H1 (cell line): Measurements from ENCODE around the gene ARCN1. TPM values are rescaled to one million over a fixed set of nuclear protein-coding genes. Genes with fewer than 3 reads are reported as not detected.

Source experiments
- CTCF ChIA-PET: fragments of 300-600 bp; sonication (Branson Sonifier 250); formaldehyde crosslinking; loops from one replicate; lab custom pipeline; 2021; ENCODE audit not compliant: partially characterized antibody; lab: Charles Lee
- POLR2A ChIA-PET: fragments of 300-600 bp; sonication (Branson Sonifier 250); formaldehyde crosslinking; loops from one replicate; lab custom pipeline; 2021; ENCODE audit warnings: inconsistent platforms; ENCODE audit not compliant: partially characterized antibody; lab: Charles Lee
- DNase-seq, 2 experiments: peaks; one replicate each; pipeline versions ENCODE4 v3.0.0 to v3.0.0-alpha.2; 2010 to 2022; ENCODE audit warnings: low spot score in 2 of 2, low read depth in 1 of 2, mixed read lengths in 1 of 2
- FAIRE-seq: peaks from 2 replicates; lab custom pipeline; 2011; peaks lifted over from hg19 to GRCh38; lab: Jason Lieb, UNC
- H2AFZ ChIP-seq: 2 replicates; pipeline ENCODE4 v1.8.1; 2012; ENCODE audit warnings: low read length, inconsistent platforms
- H2AK5ac ChIP-seq: 2 replicates; pipeline ENCODE4 v1.6.1; 2013; ENCODE audit warnings: low read depth, low read length
- H2BK120ac ChIP-seq: replicated peaks from 2 replicates; pipeline ENCODE3; 2013; ENCODE audit warnings: low read depth, low read length, inconsistent platforms
- H2BK12ac ChIP-seq: 2 replicates; pipeline ENCODE4 v1.6.1; 2013; ENCODE audit warnings: low read depth, low read length
- H2BK15ac ChIP-seq: 2 replicates; pipeline ENCODE4 v1.6.1; 2013; ENCODE audit warnings: low read length
- H2BK20ac ChIP-seq: 2 replicates; pipeline ENCODE4 v1.6.1; 2013; ENCODE audit warnings: low read length
- H2BK5ac ChIP-seq: 2 replicates; pipeline ENCODE4 v1.6.1; 2013; ENCODE audit warnings: low read depth, low read length
- H3K14ac ChIP-seq: 2 replicates; pipeline ENCODE4 v1.6.1; 2013; ENCODE audit warnings: inconsistent platforms; ENCODE audit not compliant: insufficient read length
- H3K18ac ChIP-seq: 2 replicates; pipeline ENCODE4 v1.6.1; 2013; ENCODE audit warnings: low read length; ENCODE audit errors: extremely low read depth
- H3K23ac ChIP-seq: 2 replicates; pipeline ENCODE4 v1.6.1; 2013; ENCODE audit warnings: inconsistent platforms; ENCODE audit not compliant: insufficient read length
- H3K23me2 ChIP-seq: 2 replicates; pipeline ENCODE4 v1.6.1; 2013; ENCODE audit warnings: low read depth, low read length
- H3K27ac ChIP-seq: 2 replicates; pipeline ENCODE4 v1.6.1; 2011; ENCODE audit warnings: low read depth, low read length, inconsistent platforms
- H3K27me3 ChIP-seq, 4 experiments: replicated peaks in 1 of 4; 1 replicate in 1 of 4; 2 replicates in 3 of 4; pipeline versions ENCODE4 v1.6.1 to v1.8.1; 2011 to 2013; ENCODE audit warnings: low read length in 3 of 4, mild to moderate bottlenecking in 3 of 4, inconsistent platforms in 2 of 4, mixed read lengths in 2 of 4, moderate library complexity in 1 of 4; ENCODE audit not compliant: control insufficient read depth in 3 of 4, insufficient read depth in 3 of 4; ENCODE audit errors: extremely low read depth in 1 of 4
- H3K36me3 ChIP-seq, 4 experiments: 2 replicates each; pipeline versions ENCODE4 v1.6.1 to v1.8.1; 2011 to 2013; ENCODE audit warnings: mild to moderate bottlenecking in 4 of 4, low read length in 3 of 4, moderate library complexity in 2 of 4, control low read depth in 1 of 4, inconsistent platforms in 1 of 4; ENCODE audit not compliant: insufficient read depth in 4 of 4, control insufficient read depth in 2 of 4
- H3K4ac ChIP-seq: replicated peaks from 2 replicates; pipeline ENCODE3; 2013; ENCODE audit warnings: low read length, low read depth, mixed read lengths, inconsistent platforms; ENCODE audit not compliant: insufficient read length
- H3K4me1 ChIP-seq, 4 experiments: replicated peaks in 1 of 4; 1 replicate in 1 of 4; 2 replicates in 3 of 4; pipeline versions ENCODE4 v1.6.1 to v1.8.1; 2011 to 2013; ENCODE audit warnings: low read length in 3 of 4, inconsistent platforms in 2 of 4, mixed read lengths in 1 of 4; ENCODE audit not compliant: insufficient read depth in 4 of 4, control insufficient read depth in 3 of 4
- H3K4me2 ChIP-seq, 2 experiments: 2 replicates each; pipeline versions ENCODE4 v1.6.1 to v1.8.1; 2011 to 2013; ENCODE audit warnings: low read depth in 2 of 2, low read length in 2 of 2, control low read depth in 1 of 2, inconsistent platforms in 1 of 2, mild to moderate bottlenecking in 1 of 2; ENCODE audit not compliant: insufficient read depth in 1 of 2
- H3K4me3 ChIP-seq, 4 experiments: fragments of 200-600, 300-600 bp in 1 of 4; sonication (generic), shearing (Covaris generic), sonication (Bioruptor Twin) in 1 of 4; 2 replicates each; pipeline versions ENCODE4 v1.5.1 to v1.8.1; 2011 to 2016; ENCODE audit warnings: low read length in 4 of 4, low read depth in 3 of 4, control low read depth in 2 of 4, inconsistent platforms in 2 of 4, mild to moderate bottlenecking in 2 of 4, mixed read lengths in 1 of 4, moderate library complexity in 1 of 4; ENCODE audit not compliant: insufficient read depth in 2 of 4; ENCODE audit errors: extremely low read depth in 1 of 4
- H3K56ac ChIP-seq: replicated peaks from 2 replicates; pipeline ENCODE3; 2013; ENCODE audit warnings: low read depth, mild to moderate bottlenecking, mixed read lengths, low read length, inconsistent platforms; ENCODE audit not compliant: insufficient read length
- H3K79me1 ChIP-seq: 2 replicates; pipeline ENCODE4 v1.6.1; 2013; ENCODE audit warnings: low read depth, low read length, control low read depth
- H3K79me2 ChIP-seq, 2 experiments: 2 replicates each; pipeline versions ENCODE4 v1.6.1 to v1.8.1; 2012 to 2013; ENCODE audit warnings: low read length in 2 of 2, mild to moderate bottlenecking in 2 of 2, inconsistent platforms in 1 of 2; ENCODE audit not compliant: insufficient read depth in 2 of 2, control insufficient read depth in 1 of 2
- H3K9ac ChIP-seq, 4 experiments: replicated peaks in 1 of 4; 1 replicate in 1 of 4; 2 replicates in 3 of 4; pipeline versions ENCODE4 v1.6.1 to v1.8.1; 2011 to 2013; ENCODE audit warnings: low read depth in 3 of 4, low read length in 3 of 4, control low read depth in 2 of 4, mild to moderate bottlenecking in 2 of 4, moderate library complexity in 2 of 4, inconsistent platforms in 1 of 4; ENCODE audit errors: extremely low read depth in 1 of 4
- H3K9me3 ChIP-seq, 2 experiments: 2 replicates each; pipeline versions ENCODE4 v1.6.1 to v1.8.1; 2012 to 2013; ENCODE audit warnings: mild to moderate bottlenecking in 2 of 2, moderate library complexity in 2 of 2, control low read depth in 1 of 2, inconsistent platforms in 1 of 2, low read depth in 1 of 2, low read length in 1 of 2, mixed read lengths in 1 of 2; ENCODE audit not compliant: insufficient read depth in 2 of 2
- H4K20me1 ChIP-seq, 2 experiments: replicated peaks in 1 of 2; 2 replicates each; pipeline versions ENCODE3 to v1.8.1; 2011 to 2013; ENCODE audit warnings: inconsistent platforms in 2 of 2, low read length in 2 of 2, mild to moderate bottlenecking in 1 of 2; ENCODE audit not compliant: insufficient read depth in 2 of 2, control insufficient read depth in 1 of 2
- H4K5ac ChIP-seq: 2 replicates; pipeline ENCODE4 v1.6.1; 2013; ENCODE audit warnings: low read length, low read depth, mixed read lengths, inconsistent platforms; ENCODE audit not compliant: insufficient read length
- H4K8ac ChIP-seq: 2 replicates; pipeline ENCODE4 v1.8.0; 2013; ENCODE audit warnings: mild to moderate bottlenecking, moderate library complexity, low read length, inconsistent platforms; ENCODE audit not compliant: insufficient read depth; ENCODE audit errors: extremely low read depth
- H4K91ac ChIP-seq: replicated peaks from 2 replicates; pipeline ENCODE3; 2013; ENCODE audit warnings: low read length, mixed read lengths, inconsistent platforms; ENCODE audit not compliant: insufficient read length
- CEBPB ChIP-seq: IDR thresholded peaks from 2 replicates; pipeline ENCODE4 v1.6.1; 2012; ENCODE audit warnings: low read depth, low read length
- CREB1 ChIP-seq: IDR thresholded peaks from 2 replicates; pipeline ENCODE4 v1.6.1; 2012; ENCODE audit warnings: inconsistent platforms
- EGR1 ChIP-seq: IDR thresholded peaks from 2 replicates; pipeline ENCODE4 v1.6.1; 2011; ENCODE audit warnings: low read depth, low read length, borderline replicate concordance
- KDM5A ChIP-seq: fragments of 200-600 bp; IDR thresholded peaks from 2 replicates; pipeline ENCODE4 v1.7.1; 2012; ENCODE audit warnings: mild to moderate bottlenecking, low read length, inconsistent platforms, mixed read lengths
- POLR2AphosphoS5 ChIP-seq: IDR thresholded peaks from 2 replicates; pipeline ENCODE4 v1.6.1; 2011; ENCODE audit warnings: low read depth, low read length
- SAP30 ChIP-seq: fragments of 300-600 bp; sonication (generic); IDR thresholded peaks from 2 replicates; pipeline ENCODE4 v1.7.1; 2012; ENCODE audit warnings: low read length, moderate library complexity, mild to moderate bottlenecking, inconsistent platforms; ENCODE audit not compliant: insufficient read depth, insufficient replicate concordance
- SIRT6 ChIP-seq: IDR thresholded peaks from one replicate; pipeline ENCODE4 v1.7.1; 2012; ENCODE audit warnings: low read length, inconsistent platforms
- SIX5 ChIP-seq: IDR thresholded peaks from 2 replicates; pipeline ENCODE4 v1.6.1; 2011; ENCODE audit warnings: mild to moderate bottlenecking, low read depth, low read length
- SRF ChIP-seq: IDR thresholded peaks from 2 replicates; pipeline ENCODE4 v1.6.1; 2011; ENCODE audit warnings: mild to moderate bottlenecking, low read depth, low read length, moderate library complexity
- TAF7 ChIP-seq: optimal IDR thresholded peaks from 2 replicates; pipeline ENCODE3; 2011; ENCODE audit warnings: low read depth, mild to moderate bottlenecking, inconsistent platforms, low read length, moderate library complexity, borderline replicate concordance
- ZNF274 ChIP-seq: IDR thresholded peaks from 2 replicates; pipeline ENCODE4 v1.7.0; 2012; ENCODE audit warnings: low read length, borderline replicate concordance; ENCODE audit errors: extremely low read depth
- WGBS, 2 experiments: shearing (Covaris generic) in 1 of 2; methylation state at CpG; one replicate each; pipeline versions ENCODE4 v1.1.6 to v1.1.7; 2013 to 2015; ENCODE audit warnings: low lambda C conversion rate in 2 of 2, mixed read lengths in 2 of 2, inconsistent platforms in 1 of 2, low coverage in 1 of 2, missing lambda C conversion rate in 1 of 2; ENCODE audit not compliant: insufficient replicate concordance in 2 of 2, insufficient coverage in 1 of 2, insufficient read length in 1 of 2; ENCODE audit errors: extremely low coverage in 1 of 2, missing lambda C conversion rate in 1 of 2; 5-methylcytosine and 5-hydroxymethylcytosine counted together
- polyA plus RNA-seq, 7 experiments: library from polyadenylated mRNA; depleted of rRNA in 3 of 7; stranded (reverse) in 5 of 7; unstranded in 2 of 7; fragments of >200 nt in 5 of 7; fragments of 200-250 nt in 2 of 7; gene quantifications; 1 replicate in 5 of 7; 2 replicates in 1 of 7; 4 replicates in 1 of 7; pipeline versions ENCODE4 v1.2.1 to v1.2.3, GENCODE V29; 2011 to 2013; ENCODE audit warnings: missing spikeins in 2 of 7, mixed read lengths in 2 of 7
- total RNA-seq: library from RNA; stranded (reverse); fragmentation: NEBNext Ultra II Directional; extraction: Animal tissue kit (Norgen Biotek cat#: 25700); gene quantifications from 2 replicates; pipeline ENCODE4 v1.2.1, GENCODE V29; 2021

The ARCN1 gene
- total and polyA plus RNA-seq, 2 of the 8 experiments (the other 6 are each of a cell fraction or from before 2014, with no cell fraction given): 132 to 146 TPM

- Histone ChIP-seq H4K20me1 (peaks cover 2 to 10% of the 10 kb centered on the region in 2 experiments), H3K27me3 (no peaks in the 10 kb centered on the region), H3K4me1 (peaks cover 16 to 20% (median 18%) of the 10 kb centered on the region in 4 experiments), H3K23me2 (peaks cover 6% of the 10 kb centered on the region; the same call in 1 of the 2 replicates), H3K9ac (no peak overlapping the region), H3K79me2 (no peaks in the 10 kb centered on the region), H3K18ac (no peak overlapping the region), H3K14ac (no peak overlapping the region), H3K4me2 (no peak overlapping the region), H2AFZ (no peak overlapping the region), H3K4me3 (no peak overlapping the region), H2BK12ac (no peak overlapping the region), H3K56ac (no peak overlapping the region), H3K23ac (no peak overlapping the region), H2BK15ac (no peak overlapping the region), H2BK120ac (no peak overlapping the region), H2AK5ac (no peak overlapping the region), H2BK5ac (no peak overlapping the region), H4K5ac (no peak overlapping the region), H3K9me3 (no peaks in the 10 kb centered on the region), H3K79me1 (peaks cover 4% of the 10 kb centered on the region; the same call in 1 of the 2 replicates), H3K4ac (no peak overlapping the region), H4K91ac (no peak overlapping the region), H4K8ac (no peak overlapping the region), H2BK20ac (no peak overlapping the region), H3K36me3 (peaks cover 7 to 58% (median 23%) of the 10 kb centered on the region in 4 experiments), H3K27ac (no peak overlapping the region)
- ChIA-PET POLR2A (interaction anchor here (1.1 to 25.8 kb wide), 3 partner anchors 19 to 44 kb away, joined by 3 to 574 read pairs (median 271); partner anchors contain the start of gene PHLDB1), CTCF (interaction anchor here (0.6 to 19.1 kb wide), 6 partner anchors 9 to 278 kb away, joined by 3 to 435 read pairs (median 4); partner anchors contain the start of gene PHLDB1)
- 92% methylated on average over 6 of the region's 6 CpGs; no CpG with 5 or more reads in 1 of the 2 experiments for WGBS, 2 experiments
- FAIRE-seq: no peak
- DNase-seq: no peak
- TF ChIP-seq ZNF274 (no peak), SAP30 (no peak), KDM5A (no peak), TAF7 (no peak), CEBPB (no peak), SRF (no peak), CREB1 (no peak), EGR1 (no peak), POLR2AphosphoS5 (no peak), SIX5 (no peak), SIRT6 (no peak)
Observed at GRCh38 chr11:118638726-118639125, 66.5 kb downstream of the ARCN1 start.
